Smooth muscle cell (in vitro differentiated cells): ENCODE results near the gene EIPR1. TPM values are rescaled to one million over a fixed set of nuclear protein-coding genes. Genes with fewer than 3 reads are reported as not detected.

Experiments
- DNase-seq: peaks from one replicate; lab custom pipeline; 2025; ENCODE audit not compliant: unreplicated experiment; lab: John Stamatoyannopoulos, UW
- H2AFZ ChIP-seq: fragments of 200-600 bp; sonication (generic); 2 replicates; pipeline ENCODE4 v1.6.0; 2016; ENCODE audit warnings: antibody characterized with exemption, low read depth, mild to moderate bottlenecking
- H3F3A ChIP-seq: fragments of 200-600 bp; sonication (generic); 2 replicates; pipeline ENCODE4 v1.6.0; 2017; ENCODE audit warnings: antibody characterized with exemption, low read depth
- H3K27ac ChIP-seq: fragments of 200-600 bp; sonication (generic); 2 replicates; pipeline ENCODE4 v1.5.1; 2016; ENCODE audit warnings: low read depth, mild to moderate bottlenecking
- H3K27me3 ChIP-seq: fragments of 200-600 bp; sonication (generic); 2 replicates; pipeline ENCODE4 v1.6.1; 2016; ENCODE audit warnings: low read depth, mild to moderate bottlenecking
- H3K36me3 ChIP-seq: fragments of 200-600 bp; sonication (generic); 2 replicates; pipeline ENCODE4 v1.5.1; 2016; ENCODE audit warnings: low read depth
- H3K4me1 ChIP-seq: fragments of 200-600 bp; sonication (generic); 2 replicates; pipeline ENCODE4 v1.5.1; 2016; ENCODE audit warnings: low read depth
- H3K4me2 ChIP-seq: fragments of 200-600 bp; sonication (generic); 2 replicates; pipeline ENCODE4 v1.6.0; 2016; ENCODE audit warnings: mild to moderate bottlenecking
- H3K4me3 ChIP-seq: fragments of 200-600 bp; sonication (generic); 2 replicates; pipeline ENCODE4 v1.5.1; 2016; ENCODE audit warnings: mild to moderate bottlenecking
- H3K79me2 ChIP-seq: fragments of 200-600 bp; sonication (generic); 2 replicates; pipeline ENCODE4 v1.6.0; 2016; ENCODE audit warnings: low read depth, mild to moderate bottlenecking
- H3K9ac ChIP-seq: fragments of 200-600 bp; sonication (generic); 2 replicates; pipeline ENCODE4 v1.6.0; 2016; ENCODE audit warnings: low read depth
- H3K9me3 ChIP-seq: fragments of 200-600 bp; sonication (generic); replicated peaks from 2 replicates; pipeline ENCODE4 v1.5.1; 2016; ENCODE audit warnings: low read depth
- H4K20me1 ChIP-seq: fragments of 200-600 bp; sonication (generic); 2 replicates; pipeline ENCODE4 v1.6.0; 2016; ENCODE audit warnings: low read depth
- WGBS: methylation state at CpG from one replicate; pipeline ENCODE4 v1.1.7; 2016; ENCODE audit warnings: low lambda C conversion rate; 5-methylcytosine and 5-hydroxymethylcytosine counted together
- polyA plus RNA-seq: library from polyadenylated mRNA; unstranded; fragments of >200 nt; fragmentation: Nextera tagmentation; extraction: Ambion mirVana; gene quantifications from 2 replicates; pipeline ENCODE4 v1.2.1, GENCODE V29; 2016
- total RNA-seq: library from RNA; depleted of rRNA; stranded (reverse); fragments of >200 nt; gene quantifications from 2 replicates; pipeline ENCODE4 v1.2.3, GENCODE V29; 2014
- TF ChIP-seq, protein P1 (sequence below): fragments of 200-600 bp; sonication (generic); IDR thresholded peaks from 2 replicates; pipeline ENCODE4 v1.5.1; 2017; ENCODE audit warnings: borderline replicate concordance, mild to moderate bottlenecking, antibody characterized with exemption; ENCODE audit not compliant: insufficient read depth, poor library complexity, severe bottlenecking

EIPR1 gene
- total and polyA plus RNA-seq, 2 experiments from 2014 or later: 18.5 to 23.1 TPM

DNA sequence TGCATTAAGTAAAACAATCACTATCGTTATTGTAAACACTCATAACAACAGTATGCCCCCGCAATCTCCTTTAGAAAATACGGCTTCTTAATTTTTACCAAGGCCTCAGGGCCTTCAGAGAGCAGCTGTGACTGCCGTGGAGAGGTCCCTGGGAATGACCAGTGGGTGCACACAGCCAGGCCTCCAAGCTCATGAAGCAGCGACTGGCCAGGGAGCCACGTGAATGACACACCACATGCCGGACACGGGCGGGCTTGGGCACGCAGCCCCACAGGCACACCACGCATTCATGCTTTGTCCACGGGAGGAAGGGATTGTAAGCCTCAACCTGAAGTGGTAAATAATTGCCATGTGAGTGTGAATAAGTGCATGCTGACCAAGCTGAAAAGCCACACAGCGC lies 121.0 kb downstream of the EIPR1 start:
- WGBS: 91% methylated on average over 13 of the region's 13 CpGs
- Histone ChIP-seq H3K9me3 (no peaks in the 10 kb centered on the region), H2AFZ (no peak overlapping the region), H3K79me2 (no peaks in the 10 kb centered on the region), H3K36me3 (no peaks in the 10 kb centered on the region), H3K27me3 (no peaks in the 10 kb centered on the region), H3F3A (no peaks in the 10 kb centered on the region), H3K4me1 (no peaks in the 10 kb centered on the region), H3K27ac (no peak overlapping the region), H4K20me1 (peaks cover 47% of the 10 kb centered on the region), H3K9ac (no peak overlapping the region), H3K4me2 (no peak overlapping the region), H3K4me3 (no peak overlapping the region)
- no peak for DNase-seq
- TF ChIP-seq, protein P1, sequence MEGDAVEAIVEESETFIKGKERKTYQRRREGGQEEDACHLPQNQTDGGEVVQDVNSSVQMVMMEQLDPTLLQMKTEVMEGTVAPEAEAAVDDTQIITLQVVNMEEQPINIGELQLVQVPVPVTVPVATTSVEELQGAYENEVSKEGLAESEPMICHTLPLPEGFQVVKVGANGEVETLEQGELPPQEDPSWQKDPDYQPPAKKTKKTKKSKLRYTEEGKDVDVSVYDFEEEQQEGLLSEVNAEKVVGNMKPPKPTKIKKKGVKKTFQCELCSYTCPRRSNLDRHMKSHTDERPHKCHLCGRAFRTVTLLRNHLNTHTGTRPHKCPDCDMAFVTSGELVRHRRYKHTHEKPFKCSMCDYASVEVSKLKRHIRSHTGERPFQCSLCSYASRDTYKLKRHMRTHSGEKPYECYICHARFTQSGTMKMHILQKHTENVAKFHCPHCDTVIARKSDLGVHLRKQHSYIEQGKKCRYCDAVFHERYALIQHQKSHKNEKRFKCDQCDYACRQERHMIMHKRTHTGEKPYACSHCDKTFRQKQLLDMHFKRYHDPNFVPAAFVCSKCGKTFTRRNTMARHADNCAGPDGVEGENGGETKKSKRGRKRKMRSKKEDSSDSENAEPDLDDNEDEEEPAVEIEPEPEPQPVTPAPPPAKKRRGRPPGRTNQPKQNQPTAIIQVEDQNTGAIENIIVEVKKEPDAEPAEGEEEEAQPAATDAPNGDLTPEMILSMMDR: no peak

DNA sequence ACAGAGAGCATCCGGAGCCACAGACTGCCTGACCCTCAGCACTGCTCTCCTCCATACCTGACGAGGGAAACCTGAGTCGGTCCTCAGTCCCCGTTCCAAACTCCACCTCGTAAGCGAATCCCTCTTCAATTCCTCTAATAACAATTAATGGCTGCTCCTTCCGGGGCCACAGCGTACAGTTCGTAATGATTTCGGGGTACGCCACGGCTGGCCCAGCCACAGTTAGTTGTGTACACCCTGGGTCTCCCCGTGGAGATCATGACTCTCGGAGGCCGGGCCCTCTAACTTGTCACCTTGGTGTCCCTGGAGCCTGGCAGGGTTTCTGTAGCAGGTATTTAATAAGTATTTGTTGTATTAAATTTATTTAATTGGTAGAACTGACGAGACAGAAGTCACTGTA lies 121.5 kb downstream of the EIPR1 start:
- Histone ChIP-seq H3K9me3 (no peaks in the 10 kb centered on the region), H3K9ac (no peak overlapping the region), H3K27me3 (no peaks in the 10 kb centered on the region), H3F3A (no peaks in the 10 kb centered on the region), H2AFZ (no peak overlapping the region), H3K4me3 (no peak overlapping the region), H3K4me1 (no peaks in the 10 kb centered on the region), H3K27ac (no peak overlapping the region), H3K79me2 (no peaks in the 10 kb centered on the region), H3K4me2 (no peak overlapping the region), H3K36me3 (no peaks in the 10 kb centered on the region), H4K20me1 (peaks cover 43% of the 10 kb centered on the region)
- 97% methylated on average over 16 of the region's 16 CpGs for WGBS
- TF ChIP-seq, protein P1: no peak
- DNase-seq: no peak

DNA sequence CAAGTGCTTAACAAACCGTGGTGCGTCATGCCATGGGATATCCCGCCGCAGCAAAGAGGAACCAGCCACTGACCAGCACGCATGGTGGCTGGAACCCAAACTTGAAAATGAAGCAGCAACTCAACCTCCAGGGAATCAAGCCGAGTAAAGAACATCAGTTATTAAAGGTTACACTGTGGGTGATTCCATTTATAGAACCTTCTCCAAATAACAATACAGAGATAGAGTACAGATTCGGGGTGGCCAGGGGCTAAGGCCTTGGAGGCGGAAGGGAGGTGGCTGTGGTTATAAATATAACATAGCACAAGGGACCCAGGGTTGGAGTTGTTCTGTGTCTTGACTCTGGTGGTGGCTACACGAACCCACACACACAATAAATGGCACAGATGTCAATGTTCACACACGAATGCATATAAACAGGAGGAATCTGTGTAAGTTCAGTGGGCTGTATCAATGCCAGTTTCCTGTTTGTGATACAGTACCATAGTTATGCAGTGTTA lies 123.1 kb downstream of the EIPR1 start:
- Histone ChIP-seq H3K27me3 (no peaks in the 10 kb centered on the region), H2AFZ (no peak overlapping the region), H3K9ac (no peak overlapping the region), H3K9me3 (no peaks in the 10 kb centered on the region), H3K4me1 (no peaks in the 10 kb centered on the region), H4K20me1 (peaks cover 30% of the 10 kb centered on the region), H3F3A (no peaks in the 10 kb centered on the region), H3K79me2 (no peaks in the 10 kb centered on the region), H3K4me3 (no peak overlapping the region), H3K4me2 (no peak overlapping the region), H3K27ac (no peak overlapping the region), H3K36me3 (no peaks in the 10 kb centered on the region)
- 94% methylated on average over 10 of the region's 10 CpGs for WGBS
- TF ChIP-seq, protein P1: no peak
- DNase-seq: no peak

DNA sequence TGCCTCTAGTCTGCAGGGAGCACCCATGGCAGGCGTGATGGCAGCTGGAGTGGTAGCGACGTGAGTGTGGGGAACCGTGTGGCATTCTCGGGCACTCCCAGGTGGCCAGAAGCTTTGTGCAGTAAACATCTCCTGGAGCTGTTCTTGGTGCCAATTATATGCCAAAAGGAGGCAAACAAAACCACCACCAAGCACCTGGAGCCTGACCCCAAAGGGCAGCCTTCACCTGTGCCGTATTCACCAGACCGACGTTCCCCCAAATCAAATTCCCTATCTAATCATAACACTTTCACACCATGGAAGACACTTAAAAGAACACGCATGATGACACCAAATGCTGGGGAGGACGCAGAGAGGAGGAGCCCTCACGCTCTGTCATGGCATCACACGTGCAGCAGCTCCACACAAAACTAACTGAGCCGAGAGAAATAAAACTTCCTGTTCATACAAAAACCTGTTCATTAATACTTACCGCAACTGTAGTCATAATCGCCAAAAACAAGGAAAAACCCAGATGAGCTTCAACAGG lies 123.6 kb downstream of the EIPR1 start:
- Histone ChIP-seq H4K20me1 (peaks cover 26% of the 10 kb centered on the region), H3K36me3 (no peaks in the 10 kb centered on the region), H3K4me1 (no peaks in the 10 kb centered on the region), H3K4me2 (no peak overlapping the region), H2AFZ (no peak overlapping the region), H3K4me3 (no peak overlapping the region), H3K27me3 (no peaks in the 10 kb centered on the region), H3K9me3 (no peaks in the 10 kb centered on the region), H3K9ac (no peak overlapping the region), H3K27ac (no peak overlapping the region), H3K79me2 (no peaks in the 10 kb centered on the region), H3F3A (no peaks in the 10 kb centered on the region)
- TF ChIP-seq, protein P1: no peak
- DNase-seq: no peak
- 88% methylated on average over 15 of the region's 15 CpGs for whole genome bisulfite sequencing
